ENCODE data around the gene KPNA4.
"Not testable (repeated sequence)": the region's sequence is repeated elsewhere in the genome, so short reads cannot be mapped to it uniquely, and the experiment has no call there.

Gene KPNA4

DNA sequence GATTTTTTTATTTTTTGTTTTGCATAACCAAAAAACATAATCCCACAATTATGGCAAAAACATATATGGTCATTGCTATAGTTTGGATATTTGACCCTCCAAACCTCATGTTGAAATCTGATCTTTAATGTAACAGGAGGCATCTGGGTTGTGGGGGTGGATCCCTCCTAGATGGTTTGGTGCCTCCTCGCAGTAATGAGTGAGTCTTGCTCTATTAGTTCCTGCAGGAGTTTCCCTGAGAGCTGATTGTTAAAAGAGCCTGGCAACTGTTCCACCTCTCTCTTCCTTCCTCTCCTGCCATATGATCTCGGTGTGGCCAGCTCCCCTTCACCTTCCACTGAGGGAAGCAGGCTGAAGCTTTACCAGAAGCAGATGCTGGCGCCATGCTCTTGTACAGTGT lies 82.6 kb downstream of the KPNA4 start:
- DNase-seq = no peak

DNA sequence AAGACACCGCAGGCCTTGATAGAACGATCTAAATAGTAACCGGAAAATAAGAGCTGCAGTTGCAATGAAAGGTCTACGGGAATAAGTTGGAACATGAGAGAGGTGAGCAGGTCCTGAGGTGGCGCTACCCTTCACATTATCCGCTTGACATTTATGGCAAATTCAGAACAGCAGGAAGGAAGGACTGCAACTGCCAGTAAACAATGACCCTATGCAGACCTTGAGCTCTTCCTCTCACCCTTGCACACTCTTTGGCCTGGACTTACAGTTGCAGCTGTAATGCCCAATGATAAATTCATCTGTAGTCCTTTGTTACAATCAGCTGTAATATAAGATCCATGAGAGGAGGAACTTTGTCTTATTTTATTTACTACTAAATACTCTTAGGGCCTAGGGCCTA lies 83.5 kb downstream of the KPNA4 start:
- no peak for DNase-seq

DNA sequence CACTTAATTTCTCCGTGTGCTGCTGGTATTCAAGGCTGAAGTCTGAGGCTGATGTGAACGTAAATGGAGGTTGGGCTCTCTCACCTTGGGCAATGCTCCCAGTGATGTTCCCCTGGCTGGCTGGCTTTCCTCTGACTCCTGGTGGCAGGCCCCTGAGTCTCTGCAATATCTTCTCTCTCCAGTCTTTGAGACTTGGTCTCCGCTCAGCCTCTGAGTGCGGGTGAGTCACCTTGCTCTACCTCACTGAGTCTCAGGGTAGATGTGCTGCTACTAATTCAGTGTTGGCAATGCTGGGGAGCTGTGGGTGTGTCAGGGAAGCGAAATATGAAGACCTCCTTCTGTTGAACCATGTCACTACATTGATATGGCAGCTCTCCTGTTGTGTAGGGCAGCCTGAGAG lies 84.4 kb downstream of the KPNA4 start:
- no peak for DNase-seq

DNA sequence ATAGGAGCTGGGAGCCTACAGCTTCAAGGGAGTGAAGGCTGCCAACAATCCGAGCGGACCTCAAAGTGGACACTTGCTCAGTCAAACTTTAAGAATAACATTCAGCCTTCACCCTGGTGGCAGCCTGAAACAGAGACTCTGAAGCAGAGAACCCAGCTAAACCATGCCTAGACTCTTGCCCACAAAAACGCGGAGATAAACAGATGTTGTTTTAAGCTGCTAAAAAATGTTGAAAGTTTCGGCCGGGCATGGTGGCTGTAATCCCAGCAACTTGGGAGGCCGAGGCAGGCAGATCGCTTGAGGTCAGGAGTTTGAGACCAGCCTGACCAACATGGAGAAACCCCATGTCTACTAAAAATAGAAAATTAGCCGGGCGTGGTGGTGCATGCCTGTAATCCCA lies 86.0 kb downstream of the KPNA4 start:
- DNase-seq = no peak

DNA sequence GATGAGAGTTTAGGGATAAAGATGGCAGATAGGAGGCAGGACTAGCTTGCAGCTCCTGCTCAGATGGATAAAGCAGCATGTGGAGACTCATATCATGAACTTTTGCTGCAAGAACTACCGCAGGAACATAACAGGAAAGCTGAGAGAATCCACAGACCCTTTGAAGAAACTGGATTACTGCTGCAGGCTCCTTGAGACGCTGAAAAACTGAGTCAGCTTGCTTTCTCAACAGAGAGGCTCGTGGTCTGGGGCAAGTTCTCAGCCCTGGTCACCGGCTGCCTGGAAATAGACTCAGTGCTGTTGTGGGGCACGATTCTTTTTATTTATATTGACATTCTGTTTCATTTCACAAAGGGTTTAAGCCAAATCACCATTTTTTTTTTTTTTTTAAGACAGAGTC lies 87.0 kb downstream of the KPNA4 start:
- DNase-seq = no peak

DNA sequence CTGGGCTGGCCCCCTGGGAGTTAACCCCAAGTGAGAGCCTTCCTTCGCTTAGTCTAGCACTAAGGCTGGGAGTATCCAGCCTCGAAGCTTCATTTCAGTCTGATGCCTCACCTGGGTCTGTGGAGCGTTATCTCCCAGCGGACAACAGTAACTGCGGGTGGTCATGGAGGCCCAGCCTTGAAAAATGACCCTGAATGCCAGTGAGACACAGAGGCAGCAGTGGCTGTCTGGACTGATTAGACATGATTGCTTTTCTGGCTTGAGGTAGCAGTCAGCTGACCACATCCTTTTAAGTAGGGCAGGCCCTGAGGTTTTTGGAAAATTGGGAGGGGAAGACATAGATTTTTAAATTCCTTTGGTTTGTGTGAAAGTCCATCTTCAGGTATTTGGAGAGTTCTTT lies 87.6 kb downstream of the KPNA4 start:
- DNase-seq = no peak

DNA sequence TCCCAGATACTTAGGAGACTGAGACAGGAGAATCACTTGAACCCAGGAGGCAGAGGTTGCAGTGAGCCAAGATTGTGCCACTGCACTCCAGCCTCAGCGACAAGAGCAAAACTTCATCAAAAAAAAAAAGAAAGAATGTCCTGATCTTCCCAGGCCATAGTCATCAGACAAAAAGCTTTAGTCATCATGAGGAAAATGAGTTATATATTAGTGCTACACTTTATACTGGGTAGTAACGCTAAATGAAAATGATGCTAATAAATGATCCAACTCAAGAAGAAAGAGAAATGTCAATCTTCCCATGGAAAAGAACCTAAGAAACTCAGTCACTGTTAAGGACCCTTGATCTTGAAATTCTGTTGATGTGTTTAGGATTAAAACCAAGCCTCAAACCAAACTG lies 89.5 kb downstream of the KPNA4 start:
- no peak for DNase-seq

DNA sequence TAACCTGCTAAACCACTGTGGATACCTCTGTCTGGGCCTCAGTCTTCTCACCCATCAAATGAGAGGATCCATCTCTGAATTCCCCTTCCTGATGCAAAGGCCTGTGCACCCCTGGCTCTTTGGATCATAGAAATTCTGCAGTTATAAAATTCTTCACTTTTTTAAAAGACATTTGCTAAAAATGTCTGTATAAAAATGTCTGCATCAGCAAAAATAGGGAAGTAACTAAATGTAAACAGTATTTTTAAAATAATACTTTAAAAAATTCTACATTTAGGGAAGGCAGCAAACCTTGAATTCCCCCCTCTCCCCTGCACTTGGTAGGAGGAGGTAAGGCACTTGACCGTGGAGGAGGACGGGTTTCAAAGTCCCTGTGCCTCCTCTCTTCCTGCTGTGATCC lies 90.2 kb downstream of the KPNA4 start:
- DNase-seq = no peak

DNA sequence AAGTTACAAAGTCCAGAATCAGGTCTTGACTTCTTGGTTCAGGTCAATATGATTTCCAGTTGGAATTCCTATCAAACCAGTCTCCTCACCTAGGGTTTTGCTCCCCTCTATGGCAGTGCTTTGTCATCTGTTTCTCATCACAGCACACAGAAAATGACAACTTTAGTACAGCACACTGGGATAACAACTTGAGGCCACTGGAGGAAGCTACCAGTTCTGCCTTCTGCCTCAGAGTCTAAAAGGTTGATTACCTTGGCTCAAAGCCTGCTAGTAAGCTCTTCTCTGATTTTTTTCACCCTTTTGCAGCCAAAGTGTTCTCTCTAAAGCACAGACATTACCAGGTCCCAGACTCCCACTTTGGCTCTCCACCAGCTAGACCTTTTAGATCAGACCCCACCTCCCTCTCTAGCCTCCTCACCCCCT lies 90.9 kb downstream of the KPNA4 start:
- DNase-seq = no peak

DNA sequence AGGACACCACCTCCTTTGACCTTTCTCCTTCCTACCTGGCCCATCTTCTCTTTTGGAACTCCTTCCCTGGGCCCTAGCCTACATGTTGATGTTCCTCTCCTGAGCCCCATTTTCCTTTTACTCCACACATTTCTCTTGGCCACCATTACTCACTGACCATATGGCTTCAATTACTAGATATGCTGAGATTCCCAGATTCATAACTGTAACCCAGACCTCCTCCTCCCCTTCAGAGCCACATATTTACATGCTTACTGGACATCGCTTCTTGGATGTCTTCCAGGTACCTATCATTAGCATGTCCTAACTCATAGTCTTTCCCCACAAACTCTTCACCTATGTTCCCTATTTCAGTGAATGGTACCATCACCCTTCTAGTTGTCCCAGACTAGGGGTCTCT lies 91.4 kb downstream of the KPNA4 start:
- DNase-seq = no peak

DNA sequence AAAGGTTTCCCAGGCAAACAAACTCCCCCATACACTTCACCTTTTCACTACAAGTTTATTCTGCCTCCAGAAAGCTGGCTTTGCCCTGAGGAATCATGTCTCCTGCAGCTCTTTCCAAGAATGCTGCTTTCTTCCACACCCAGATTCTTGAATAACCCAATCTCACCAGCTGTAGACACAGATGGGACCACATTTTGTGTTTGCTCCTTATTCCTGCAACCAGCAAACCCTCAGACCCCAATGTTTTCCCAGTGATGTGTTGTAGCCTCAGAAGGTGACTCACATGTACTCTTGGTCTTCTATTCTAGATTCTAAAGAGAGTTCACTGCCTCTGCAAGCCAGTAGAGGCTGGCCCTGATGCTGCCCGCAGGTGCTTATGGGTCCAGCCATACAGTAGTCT lies 92.2 kb downstream of the KPNA4 start:
- DNase-seq = no peak

DNA sequence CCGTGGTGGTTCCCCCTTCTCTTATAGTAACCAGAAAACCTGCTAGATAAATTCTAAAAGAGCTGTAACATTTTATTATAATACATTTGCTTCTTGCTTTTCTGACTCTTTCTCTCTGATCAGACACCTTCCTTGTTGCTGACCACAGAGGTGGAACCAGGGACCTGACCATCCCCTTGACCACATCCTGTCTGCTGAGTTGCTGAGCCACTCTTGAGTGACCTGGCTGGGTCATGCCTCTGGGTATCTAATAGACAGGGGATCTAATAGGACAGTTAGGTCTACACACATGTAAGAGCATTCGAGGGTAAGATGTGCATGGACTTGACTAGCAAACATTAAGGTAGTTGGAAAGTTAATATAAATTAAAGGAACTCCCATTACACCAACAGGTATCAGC lies 93.0 kb downstream of the KPNA4 start:
- DNase-seq = no peak

DNA sequence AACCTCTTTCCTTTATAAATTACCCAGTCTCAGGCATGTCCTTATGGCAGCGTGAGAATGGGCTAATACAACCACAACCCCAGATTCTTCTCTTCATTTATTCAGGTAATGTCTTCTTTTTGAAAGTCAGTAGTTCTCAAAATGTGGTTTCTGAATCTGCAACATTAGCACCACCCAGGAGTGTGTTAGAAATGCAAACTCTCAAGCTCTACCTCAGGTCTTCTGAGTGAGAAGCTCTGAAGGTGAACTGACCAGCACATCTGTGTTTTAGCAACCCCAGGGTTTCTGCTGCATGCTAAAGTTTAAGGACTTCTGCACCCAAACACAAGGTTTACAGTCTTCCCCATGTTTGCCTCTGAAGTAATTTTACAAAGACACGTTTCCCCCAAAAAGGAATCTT lies 93.5 kb downstream of the KPNA4 start:
- no peak for DNase-seq

DNA sequence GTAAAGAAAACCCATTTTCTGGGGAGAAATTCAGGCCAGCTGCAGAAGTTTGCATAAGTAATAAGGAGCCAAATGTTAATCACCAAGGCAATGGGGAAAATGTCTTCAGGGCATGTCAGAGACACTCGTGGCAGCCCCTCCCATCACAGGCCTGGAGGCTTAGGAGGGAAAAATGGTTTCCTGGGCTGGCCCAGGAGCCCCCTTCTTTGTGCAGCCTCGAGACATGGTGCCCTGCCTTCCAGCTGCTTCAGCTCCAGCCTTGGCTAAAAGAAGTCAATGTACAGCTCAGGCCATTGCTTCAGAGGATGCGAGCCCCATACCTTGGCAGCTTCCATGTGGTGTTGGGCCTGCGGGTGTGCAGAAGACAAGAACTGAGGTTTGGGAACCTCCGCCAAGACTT lies 95.2 kb downstream of the KPNA4 start:
- DNase-seq = no peak

DNA sequence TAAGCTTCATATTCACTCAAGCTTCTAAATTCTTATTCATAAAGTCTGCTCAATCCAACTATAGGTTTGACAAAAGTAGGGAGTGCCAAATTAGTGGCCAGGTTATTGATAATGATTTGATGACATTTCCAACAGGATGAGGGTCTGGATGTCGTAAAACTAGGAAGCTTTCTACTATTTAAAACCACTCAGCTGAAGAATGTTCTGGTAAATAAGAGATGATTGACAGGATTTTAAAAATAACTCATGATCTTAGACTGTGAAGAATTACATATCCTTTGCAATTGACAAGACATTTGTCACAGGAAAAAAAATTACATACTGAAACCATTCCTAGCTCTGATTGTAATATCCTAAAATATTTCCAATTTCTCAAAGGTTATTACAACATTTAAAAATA lies 100.4 kb downstream of the KPNA4 start:
- DNase-seq = no peak

DNA sequence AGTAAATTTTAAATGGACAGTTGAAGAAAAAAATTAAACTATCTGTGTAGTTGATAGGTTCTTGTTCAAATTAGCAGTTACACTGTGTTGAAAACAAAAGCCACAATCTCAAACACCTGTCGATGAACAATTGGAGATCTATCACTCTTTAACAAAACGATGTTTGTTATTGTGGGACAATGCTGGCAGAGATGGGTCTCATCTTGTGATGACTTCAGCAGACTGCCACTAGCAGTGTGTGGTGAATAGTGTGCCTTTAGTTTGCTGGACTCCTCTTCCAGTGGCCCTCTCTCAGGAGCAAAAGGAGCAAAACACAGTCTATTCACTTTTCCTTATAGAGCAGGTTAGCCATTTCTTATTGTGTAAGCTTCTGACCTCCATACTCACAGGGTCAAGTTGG lies 101.0 kb downstream of the KPNA4 start:
- DNase-seq = no peak

DNA sequence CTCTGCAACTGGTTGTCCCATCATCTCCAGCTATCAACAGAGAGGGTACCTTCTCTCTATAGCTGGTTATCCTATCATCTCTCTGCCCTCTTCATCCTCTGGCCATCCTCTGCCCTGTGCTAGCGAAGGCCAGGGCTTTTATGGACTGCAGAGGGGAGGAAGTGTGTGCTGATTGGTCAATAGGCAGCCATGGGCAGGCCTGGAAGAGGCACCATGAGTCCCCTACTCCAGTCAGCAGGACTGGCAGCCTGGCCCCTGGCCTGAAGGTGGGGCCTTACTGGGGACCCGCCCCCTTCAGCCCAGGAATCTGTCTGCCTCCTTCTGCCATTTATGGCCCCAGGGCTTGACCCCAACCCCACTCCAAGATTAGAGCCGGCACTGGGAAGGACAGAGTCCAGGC lies 105.3 kb downstream of the KPNA4 start:
- DNase-seq = no peak

DNA sequence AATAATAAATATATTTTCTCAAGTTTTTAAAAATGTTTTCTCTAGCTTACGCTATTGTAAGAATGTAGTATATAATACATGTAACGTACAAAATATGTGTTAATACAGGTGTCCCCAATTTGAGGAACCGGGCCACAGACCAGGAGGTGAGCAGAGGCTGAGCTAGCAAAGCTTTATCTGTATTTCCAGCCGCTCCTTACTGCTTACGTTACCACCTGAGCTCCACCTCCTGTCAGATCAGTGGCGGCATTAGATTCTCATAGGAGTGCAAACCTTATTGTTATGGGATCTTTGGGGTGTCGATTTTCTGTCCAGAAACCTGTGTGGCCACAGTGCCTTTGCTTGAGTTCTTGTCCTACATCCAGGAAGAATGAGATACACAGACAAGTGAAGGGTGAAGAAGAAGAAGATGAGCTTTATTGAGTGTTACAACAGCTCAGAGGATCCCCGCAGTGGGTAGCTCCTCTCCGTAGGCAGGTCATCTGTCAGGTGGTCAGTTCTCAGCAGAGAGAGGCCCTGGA lies 105.9 kb downstream of the KPNA4 start:
- no peak for DNase-seq

DNA sequence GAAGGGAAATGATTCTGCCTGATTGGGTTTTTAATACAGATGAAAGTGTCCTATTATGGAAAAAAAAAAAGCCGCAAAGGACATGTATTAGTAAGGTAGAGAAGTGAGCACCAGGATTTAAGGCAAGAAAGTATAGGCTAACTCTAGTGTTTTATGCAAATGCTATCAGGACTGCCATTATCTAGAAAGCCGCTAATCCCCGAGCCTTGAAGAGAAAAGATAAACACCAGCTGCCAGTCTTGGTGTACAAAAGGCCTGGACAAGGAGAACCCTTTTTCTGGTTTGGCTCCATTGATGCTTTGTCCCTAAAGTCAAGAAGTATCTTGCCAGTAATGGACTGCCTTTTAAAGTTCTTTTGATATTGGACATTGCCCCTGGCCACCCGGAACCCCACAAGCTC lies 107.2 kb downstream of the KPNA4 start:
- no peak for DNase-seq

DNA sequence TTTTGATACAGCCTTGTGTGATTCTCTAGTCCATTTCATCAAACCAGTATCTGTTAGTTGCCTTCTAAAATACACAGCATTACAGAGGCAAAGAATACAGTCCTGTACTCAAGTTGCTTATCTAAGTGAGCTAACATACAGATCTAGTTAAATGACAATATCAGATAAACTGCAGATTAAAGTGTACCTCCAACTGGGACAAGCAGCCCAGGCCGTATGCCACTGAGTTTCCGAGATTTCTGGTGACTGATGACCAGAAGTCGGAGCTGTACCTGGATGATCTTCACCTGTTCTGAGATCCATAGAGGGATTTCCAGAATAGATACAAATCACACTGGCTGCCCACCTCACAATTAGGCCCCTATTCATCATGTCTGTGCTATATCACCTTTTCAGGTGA lies 109.5 kb downstream of the KPNA4 start:
- DNase-seq = no peak

DNA sequence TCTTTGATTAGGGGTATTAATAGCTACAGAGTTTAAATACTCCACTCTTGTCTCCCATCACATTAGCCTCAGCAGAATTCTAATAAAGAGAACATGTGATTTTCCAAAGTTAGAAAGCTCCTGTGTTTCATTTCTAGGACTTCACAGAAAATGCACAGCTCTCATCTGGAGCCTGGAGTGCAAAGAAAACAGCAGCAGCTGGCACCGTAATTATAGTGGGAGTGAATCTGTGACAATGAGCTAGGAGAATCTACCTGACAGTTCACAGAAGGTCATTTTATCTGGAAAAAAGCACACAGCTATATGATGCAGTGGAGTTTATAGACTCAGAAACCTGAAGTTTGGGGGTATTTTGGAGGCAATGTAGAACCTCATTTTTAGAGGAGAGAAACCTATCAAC lies 110.4 kb downstream of the KPNA4 start:
- no peak for DNase-seq

DNA sequence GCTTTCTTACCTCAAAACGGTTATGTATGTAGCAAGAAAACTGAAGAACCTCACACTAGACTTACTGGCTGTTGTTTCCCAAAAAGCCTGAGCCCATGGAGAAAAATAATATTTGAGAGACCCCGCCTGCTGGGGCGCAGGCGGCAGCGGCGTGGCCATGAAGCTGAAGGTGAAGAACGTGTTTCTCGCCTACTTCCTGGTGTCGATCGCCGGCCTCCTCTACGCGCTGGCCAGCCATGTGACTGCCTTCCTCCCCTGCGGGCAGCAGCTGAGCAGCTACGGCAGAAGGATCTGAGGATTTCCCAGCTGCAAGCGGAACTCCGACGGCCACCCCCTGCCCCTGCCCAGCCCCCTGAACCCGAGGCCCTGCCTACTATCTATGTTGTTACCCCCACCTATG lies 113.1 kb downstream of the KPNA4 start:
- DNase-seq = not testable (repeated sequence)

DNA sequence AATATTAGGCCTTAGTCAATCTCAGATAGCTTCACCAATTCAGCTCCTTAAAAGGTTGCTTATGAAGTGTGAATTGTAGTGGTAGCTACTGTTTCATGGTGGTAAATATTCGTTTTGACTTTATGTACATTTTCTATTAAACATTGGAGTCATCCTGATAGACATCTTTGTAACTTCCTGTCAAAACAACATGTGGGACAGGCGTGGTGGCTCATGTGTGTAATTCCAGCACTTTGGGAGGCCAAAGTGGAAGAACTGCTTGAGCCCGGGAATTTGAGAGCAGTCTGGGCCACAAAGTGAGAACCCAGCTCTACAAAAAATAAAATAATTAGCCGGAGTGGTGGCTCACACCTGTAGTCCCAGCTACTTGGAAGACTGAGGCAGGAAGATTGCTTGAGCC lies 113.8 kb downstream of the KPNA4 start:
- DNase-seq = no peak

DNA sequence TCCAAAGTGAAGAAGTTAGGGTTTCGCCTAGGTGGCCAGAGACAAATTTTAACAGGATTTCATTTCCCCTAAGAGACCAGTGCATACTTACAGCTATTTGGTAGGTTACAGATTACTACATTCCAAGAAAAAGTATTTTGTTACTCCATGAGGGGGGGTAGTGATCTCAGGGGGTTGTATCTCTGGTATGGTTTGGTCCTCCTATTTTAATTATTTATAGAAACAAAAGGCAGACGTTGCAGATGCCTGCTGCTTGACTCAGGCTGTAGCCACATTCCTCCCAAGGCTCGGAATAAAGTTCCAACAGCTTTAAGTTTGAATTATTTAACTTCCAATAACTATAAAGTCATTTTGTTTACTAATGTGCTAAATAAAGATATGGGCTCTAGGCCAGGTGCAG lies 114.5 kb downstream of the KPNA4 start:
- no peak for DNase-seq

DNA sequence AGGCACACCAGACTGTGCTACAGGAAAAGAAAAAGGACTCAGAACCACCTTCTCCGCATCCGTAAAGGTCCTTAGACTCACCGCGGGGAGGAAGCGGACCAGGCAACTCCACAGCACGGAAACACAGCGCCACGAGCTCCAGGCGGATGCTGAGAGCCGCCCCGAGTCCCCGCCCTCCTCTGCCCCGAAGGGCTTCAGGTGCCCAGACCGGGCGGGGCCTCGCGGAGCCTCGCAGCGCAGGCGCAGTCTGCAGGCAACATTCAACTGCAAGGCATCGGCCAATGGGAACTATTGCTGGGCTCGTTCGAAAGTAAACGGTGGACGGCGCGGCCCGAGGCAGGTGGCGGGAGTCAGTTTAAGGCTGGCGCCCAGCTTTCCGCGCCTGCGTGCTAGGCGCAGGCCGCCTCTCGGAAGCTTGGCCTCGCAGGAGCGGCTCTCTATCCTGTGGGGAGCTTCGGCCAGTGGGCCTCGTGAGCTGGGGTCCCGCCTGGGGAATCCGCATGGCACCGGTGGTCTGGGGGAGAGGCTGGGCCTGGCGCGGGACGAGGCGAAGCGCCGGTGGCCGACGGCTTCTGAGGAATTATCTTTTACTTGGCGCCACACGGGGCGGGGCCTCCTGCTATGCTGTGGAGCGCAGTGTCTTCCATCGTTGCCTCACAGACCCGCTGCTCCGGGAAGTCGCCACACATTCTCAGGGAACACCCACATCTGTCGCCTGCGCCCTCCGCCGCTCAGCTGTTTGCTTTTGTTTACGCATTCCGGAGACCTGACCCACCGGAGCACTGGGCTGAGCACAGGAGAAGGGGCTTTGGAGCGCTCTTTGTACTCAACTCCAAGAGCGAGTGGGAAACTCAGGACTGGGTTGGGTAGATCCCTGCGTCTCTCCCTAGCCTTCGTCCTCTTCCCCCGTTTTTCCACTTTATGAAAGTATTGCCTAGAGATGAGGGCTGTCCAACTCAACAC lies 115.5 kb downstream of the KPNA4 start, which contains the start of gene TRIM59:
TSS of gene TRIM59 (minus strand) at position 151 of the 963 bp plus-strand sequence. CDS start 10,603 bp downstream, outside the sequence.
- DNase-seq = peak; percentile 97
